HepG2 (cell line): ENCODE results near the gene MRPL20. TPM values are rescaled to one million over a fixed set of nuclear protein-coding genes. Genes with fewer than 3 reads are reported as not detected.

ENCODE experiments used
- BHLHE40 ChIP-seq: IDR thresholded peaks from 2 replicates; pipeline ENCODE4 v1.6.1; 2011; ENCODE audit warnings: low read length, improper control_type of control experiment
- HOXA9 ChIP-seq: sonication (generic); formaldehyde crosslinking; IDR thresholded peaks from 2 replicates; pipeline ENCODE4 v1.8.1; 2022; ENCODE audit warnings: missing genetic modification reagents, mild to moderate bottlenecking, moderate library complexity, borderline replicate concordance
- JUND ChIP-seq: sonication (generic); formaldehyde crosslinking; IDR thresholded peaks from 2 replicates; pipeline ENCODE4 v1.8.0; 2022; ENCODE audit warnings: mild to moderate bottlenecking, missing genetic modification reagents
- KLF6 ChIP-seq: IDR thresholded peaks from 2 replicates; pipeline ENCODE4 v1.8.0; 2016; ENCODE audit warnings: missing biosample characterization, missing genetic modification reagents
- MAFG ChIP-seq: sonication (generic); formaldehyde crosslinking; IDR thresholded peaks from 2 replicates; pipeline ENCODE4 v1.5.1; 2020; ENCODE audit warnings: mild to moderate bottlenecking, missing genetic modification reagents
- NAIF1 ChIP-seq: sonication (generic); formaldehyde crosslinking; IDR thresholded peaks from 2 replicates; pipeline ENCODE4 v1.5.0; 2020; ENCODE audit warnings: mild to moderate bottlenecking, missing genetic modification reagents, borderline replicate concordance
- NFE2L1 ChIP-seq: sonication (generic); formaldehyde crosslinking; IDR thresholded peaks from 2 replicates; pipeline ENCODE4 v1.4.0; 2020; ENCODE audit warnings: missing genetic modification reagents, mild to moderate bottlenecking, borderline replicate concordance
- PAX8 ChIP-seq: sonication (generic); formaldehyde crosslinking; IDR thresholded peaks from 2 replicates; pipeline ENCODE4 v1.8.0; 2022; ENCODE audit warnings: mild to moderate bottlenecking, missing genetic modification reagents, borderline replicate concordance
- SPEN ChIP-seq: sonication (generic); formaldehyde crosslinking; IDR thresholded peaks from 2 replicates; pipeline ENCODE4 v1.5.1; 2020; ENCODE audit warnings: low read depth, mild to moderate bottlenecking, missing genetic modification reagents
- TOPORS ChIP-seq: sonication (generic); formaldehyde crosslinking; IDR thresholded peaks from 2 replicates; pipeline ENCODE4 v1.8.0; 2023; ENCODE audit warnings: mild to moderate bottlenecking, missing genetic modification reagents
- TSC22D2 ChIP-seq: sonication (generic); formaldehyde crosslinking; IDR thresholded peaks from 2 replicates; pipeline ENCODE4 v1.5.1; 2020; ENCODE audit warnings: missing genetic modification reagents, mild to moderate bottlenecking, borderline replicate concordance
- ZBTB38 ChIP-seq: sonication (generic); formaldehyde crosslinking; IDR thresholded peaks from 2 replicates; pipeline ENCODE4 v1.5.1; 2020; ENCODE audit warnings: mild to moderate bottlenecking, missing genetic modification reagents
- ZFP37 ChIP-seq: sonication (generic); formaldehyde crosslinking; IDR thresholded peaks from 2 replicates; pipeline ENCODE4 v1.4.0; 2020; ENCODE audit warnings: missing genetic modification reagents, borderline replicate concordance
- ZMYM4 ChIP-seq: sonication (generic); formaldehyde crosslinking; IDR thresholded peaks from 2 replicates; pipeline ENCODE4 v1.8.1; 2023; ENCODE audit warnings: mild to moderate bottlenecking, missing genetic modification reagents
- ZNF546 ChIP-seq: sonication (generic); formaldehyde crosslinking; conservative IDR thresholded peaks from 2 replicates; pipeline ENCODE4 v1.8.1; 2023; ENCODE audit warnings: mild to moderate bottlenecking, missing genetic modification reagents
- ZNF567 ChIP-seq: sonication (generic); formaldehyde crosslinking; IDR thresholded peaks from 2 replicates; pipeline ENCODE4 v1.8.1; 2023; ENCODE audit warnings: mild to moderate bottlenecking, missing genetic modification reagents, borderline replicate concordance
- ZNF768 ChIP-seq: sonication (generic); formaldehyde crosslinking; IDR thresholded peaks from 2 replicates; pipeline ENCODE4 v1.4.0; 2020; ENCODE audit warnings: missing genetic modification reagents
- ZNF839 ChIP-seq: sonication (generic); formaldehyde crosslinking; IDR thresholded peaks from 2 replicates; pipeline ENCODE4 v1.4.0; 2020; ENCODE audit warnings: missing genetic modification reagents, mild to moderate bottlenecking, borderline replicate concordance
- ZSCAN31 ChIP-seq: sonication (generic); formaldehyde crosslinking; IDR thresholded peaks from 2 replicates; pipeline ENCODE4 v1.5.0; 2020; ENCODE audit warnings: low read depth, mild to moderate bottlenecking, missing genetic modification reagents
- polyA plus RNA-seq, 8 experiments: library from polyadenylated mRNA; depleted of rRNA in 3 of 8; stranded (reverse) in 7 of 8; unstranded in 1 of 8; fragments of >200 nt; fragmentation: Illumina TruSeq in 4 of 8; extraction: Trizol in 4 of 8; gene quantifications; 2 replicates each; pipeline versions ENCODE4 v1.2.1 to v1.2.3, GENCODE V29; 2011 to 2016; ENCODE audit warnings: low read depth in 4 of 8, missing spikeins in 1 of 8, mixed read lengths in 1 of 8; ENCODE audit not compliant: insufficient read depth in 1 of 8
- total RNA-seq, 5 experiments: library from RNA; depleted of rRNA; stranded (reverse); fragments of >200 nt; fragmentation: Illumina TruSeq; extraction: Trizol; gene quantifications; 2 replicates each; pipeline ENCODE4 v1.2.3, GENCODE V29; 2016; ENCODE audit warnings: low read depth in 1 of 5
- TF ChIP-seq, protein P1 (sequence below): sonication (generic); formaldehyde crosslinking; IDR thresholded peaks from 2 replicates; pipeline ENCODE4 v1.4.0; 2020; ENCODE audit warnings: mild to moderate bottlenecking, missing genetic modification reagents
- TF ChIP-seq, protein P2 (sequence below): sonication (generic); formaldehyde crosslinking; IDR thresholded peaks from 2 replicates; pipeline ENCODE4 v1.4.0; 2020; ENCODE audit warnings: missing genetic modification reagents, borderline replicate concordance
- TF ChIP-seq, protein P3 (sequence below): sonication (generic); formaldehyde crosslinking; IDR thresholded peaks from 2 replicates; pipeline ENCODE4 v1.4.0; 2020; ENCODE audit warnings: mild to moderate bottlenecking, low read depth, missing genetic modification reagents
- TF ChIP-seq, protein P4 (sequence below): sonication (generic); formaldehyde crosslinking; IDR thresholded peaks from 2 replicates; pipeline ENCODE4 v1.4.0; 2020; ENCODE audit warnings: mild to moderate bottlenecking, missing genetic modification reagents
- TF ChIP-seq, protein P5 (sequence below), 2 experiments: sonication (generic) in 1 of 2; formaldehyde crosslinking in 1 of 2; IDR thresholded peaks; 2 replicates each; pipeline versions ENCODE4 v1.4.0 to v1.6.1; 2018 to 2020; ENCODE audit warnings: missing genetic modification reagents in 2 of 2, borderline replicate concordance in 1 of 2, low read depth in 1 of 2, mild to moderate bottlenecking in 1 of 2, missing biosample characterization in 1 of 2

MRPL20 gene
- total and polyA plus RNA-seq, 2 of the 13 experiments (the other 11 are each of a cell fraction or from before 2014, with no cell fraction given) = 59.2 to 127 TPM

DNA sequence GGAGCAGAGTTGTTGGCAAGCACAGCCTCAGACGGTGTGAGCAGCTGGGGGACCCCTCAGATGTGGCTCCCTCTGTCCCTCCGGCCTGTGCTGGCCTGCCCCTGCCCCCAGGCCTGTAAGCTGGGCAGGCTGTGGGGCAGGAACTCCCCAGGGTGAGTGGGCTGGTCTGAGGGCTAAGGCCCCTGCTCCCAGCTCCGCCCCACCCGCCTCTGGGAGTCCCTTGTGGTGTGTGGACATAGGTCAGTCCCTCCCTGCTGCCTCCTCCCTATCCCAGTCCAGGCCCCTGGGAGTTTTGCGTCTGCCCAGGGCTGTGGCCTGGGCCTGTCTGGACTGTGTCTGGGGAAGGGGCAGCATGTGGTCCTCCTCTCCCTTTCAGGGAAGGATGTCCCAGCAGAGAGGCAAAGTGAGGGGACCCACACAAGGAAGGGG lies 24.8 kb upstream of the MRPL20 start (continued):
- TF ChIP-seq ZBTB38 (0 out of 2 replicates have a peak, but pooled peaks have one; percentile 25), ZFP37 (CRISPR knock-in tag) (no peak), KLF6 (CRISPR knock-in tag) (peak; percentile 79; the same call in 1 of the 2 replicates), HOXA9 (CRISPR knock-in tag) (no peak), ZNF546 (no peak), BHLHE40 (no peak), ZSCAN31 (CRISPR knock-in tag) (0 out of 2 replicates have a peak, but pooled peaks have one; percentile 80), SPEN (peak; percentile 82; the same call in 1 of the 2 replicates), MAFG (CRISPR knock-in tag) (no peak), ZNF768 (CRISPR knock-in tag) (peak; percentile 70; the same call in 1 of the 2 replicates), JUND (CRISPR knock-in tag) (peak; percentile 54; the same call in 1 of the 2 replicates), TSC22D2 (peak; percentile 63), NAIF1 (CRISPR knock-in tag) (no peak), NFE2L1 (CRISPR knock-in tag) (no peak), TOPORS (CRISPR knock-in tag) (no peak), ZMYM4 (CRISPR knock-in tag) (no peak), PAX8 (no peak), ZNF839 (CRISPR knock-in tag) (peak; percentile 55; the same call in 1 of the 2 replicates), ZNF567 (CRISPR knock-in tag) (no peak)
- TF ChIP-seq, protein P1, sequence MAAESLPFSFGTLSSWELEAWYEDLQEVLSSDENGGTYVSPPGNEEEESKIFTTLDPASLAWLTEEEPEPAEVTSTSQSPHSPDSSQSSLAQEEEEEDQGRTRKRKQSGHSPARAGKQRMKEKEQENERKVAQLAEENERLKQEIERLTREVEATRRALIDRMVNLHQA (CRISPR knock-in tag) = no peak
- TF ChIP-seq, protein P2, sequence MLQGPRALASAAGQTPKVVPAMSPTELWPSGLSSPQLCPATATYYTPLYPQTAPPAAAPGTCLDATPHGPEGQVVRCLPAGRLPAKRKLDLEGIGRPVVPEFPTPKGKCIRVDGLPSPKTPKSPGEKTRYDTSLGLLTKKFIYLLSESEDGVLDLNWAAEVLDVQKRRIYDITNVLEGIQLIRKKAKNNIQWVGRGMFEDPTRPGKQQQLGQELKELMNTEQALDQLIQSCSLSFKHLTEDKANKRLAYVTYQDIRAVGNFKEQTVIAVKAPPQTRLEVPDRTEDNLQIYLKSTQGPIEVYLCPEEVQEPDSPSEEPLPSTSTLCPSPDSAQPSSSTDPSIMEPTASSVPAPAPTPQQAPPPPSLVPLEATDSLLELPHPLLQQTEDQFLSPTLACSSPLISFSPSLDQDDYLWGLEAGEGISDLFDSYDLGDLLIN (CRISPR knock-in tag) = no peak
- TF ChIP-seq, protein P3, sequence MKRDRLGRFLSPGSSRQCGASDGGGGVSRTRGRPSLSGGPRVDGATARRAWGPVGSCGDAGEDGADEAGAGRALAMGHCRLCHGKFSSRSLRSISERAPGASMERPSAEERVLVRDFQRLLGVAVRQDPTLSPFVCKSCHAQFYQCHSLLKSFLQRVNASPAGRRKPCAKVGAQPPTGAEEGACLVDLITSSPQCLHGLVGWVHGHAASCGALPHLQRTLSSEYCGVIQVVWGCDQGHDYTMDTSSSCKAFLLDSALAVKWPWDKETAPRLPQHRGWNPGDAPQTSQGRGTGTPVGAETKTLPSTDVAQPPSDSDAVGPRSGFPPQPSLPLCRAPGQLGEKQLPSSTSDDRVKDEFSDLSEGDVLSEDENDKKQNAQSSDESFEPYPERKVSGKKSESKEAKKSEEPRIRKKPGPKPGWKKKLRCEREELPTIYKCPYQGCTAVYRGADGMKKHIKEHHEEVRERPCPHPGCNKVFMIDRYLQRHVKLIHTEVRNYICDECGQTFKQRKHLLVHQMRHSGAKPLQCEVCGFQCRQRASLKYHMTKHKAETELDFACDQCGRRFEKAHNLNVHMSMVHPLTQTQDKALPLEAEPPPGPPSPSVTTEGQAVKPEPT (CRISPR knock-in tag) = 0 out of 2 replicates have a peak, but pooled peaks have one; percentile 60
- TF ChIP-seq, protein P4, sequence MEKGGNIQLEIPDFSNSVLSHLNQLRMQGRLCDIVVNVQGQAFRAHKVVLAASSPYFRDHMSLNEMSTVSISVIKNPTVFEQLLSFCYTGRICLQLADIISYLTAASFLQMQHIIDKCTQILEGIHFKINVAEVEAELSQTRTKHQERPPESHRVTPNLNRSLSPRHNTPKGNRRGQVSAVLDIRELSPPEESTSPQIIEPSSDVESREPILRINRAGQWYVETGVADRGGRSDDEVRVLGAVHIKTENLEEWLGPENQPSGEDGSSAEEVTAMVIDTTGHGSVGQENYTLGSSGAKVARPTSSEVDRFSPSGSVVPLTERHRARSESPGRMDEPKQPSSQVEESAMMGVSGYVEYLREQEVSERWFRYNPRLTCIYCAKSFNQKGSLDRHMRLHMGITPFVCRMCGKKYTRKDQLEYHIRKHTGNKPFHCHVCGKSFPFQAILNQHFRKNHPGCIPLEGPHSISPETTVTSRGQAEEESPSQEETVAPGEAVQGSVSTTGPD = peak; percentile 83; the same call in 1 of the 2 replicates
- TF ChIP-seq, protein P5, sequence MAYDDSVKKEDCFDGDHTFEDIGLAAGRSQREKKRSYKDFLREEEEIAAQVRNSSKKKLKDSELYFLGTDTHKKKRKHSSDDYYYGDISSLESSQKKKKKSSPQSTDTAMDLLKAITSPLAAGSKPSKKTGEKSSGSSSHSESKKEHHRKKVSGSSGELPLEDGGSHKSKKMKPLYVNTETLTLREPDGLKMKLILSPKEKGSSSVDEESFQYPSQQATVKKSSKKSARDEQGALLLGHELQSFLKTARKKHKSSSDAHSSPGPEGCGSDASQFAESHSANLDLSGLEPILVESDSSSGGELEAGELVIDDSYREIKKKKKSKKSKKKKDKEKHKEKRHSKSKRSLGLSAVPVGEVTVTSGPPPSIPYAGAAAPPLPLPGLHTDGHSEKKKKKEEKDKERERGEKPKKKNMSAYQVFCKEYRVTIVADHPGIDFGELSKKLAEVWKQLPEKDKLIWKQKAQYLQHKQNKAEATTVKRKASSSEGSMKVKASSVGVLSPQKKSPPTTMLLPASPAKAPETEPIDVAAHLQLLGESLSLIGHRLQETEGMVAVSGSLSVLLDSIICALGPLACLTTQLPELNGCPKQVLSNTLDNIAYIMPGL (CRISPR knock-in tag; IDR thresholded peaks at IDR 0.05; ENCODE audit: borderline replicate concordance in 1 of 2, low read depth in 1 of 2) = 0 out of 4 replicates have a peak, but pooled peaks have one; percentile 19 to 23
